Esophagus (tissue), 2 donors: ENCODE results near the gene SLC16A6. TPM values are rescaled to one million over a fixed set of nuclear protein-coding genes. Genes with fewer than 3 reads are reported as not detected.
A peak's percentile ranks its signal among the peaks of the same experiment; 100 is the strongest.
"Not testable (repeated sequence)": the region's sequence is repeated elsewhere in the genome, so short reads cannot be mapped to it uniquely, and the experiment has no call there.

Experiments used
- H3K27ac ChIP-seq, 2 donors: one replicate each; pipeline ENCODE4 v1.5.1; 2013; ENCODE audit warnings: low read depth in 2 of 2, mild to moderate bottlenecking in 2 of 2, inconsistent platforms in 1 of 2, low read length in 1 of 2, moderate library complexity in 1 of 2
- H3K27me3 ChIP-seq, 2 donors: one replicate each; pipeline ENCODE4 v1.6.1; 2013; ENCODE audit warnings: low read length in 2 of 2, control low read depth in 1 of 2, mild to moderate bottlenecking in 1 of 2; ENCODE audit not compliant: insufficient read depth in 2 of 2, control insufficient read depth in 1 of 2
- H3K36me3 ChIP-seq, 2 donors: one replicate each; pipeline ENCODE4 v1.6.1; 2013; ENCODE audit warnings: low read length in 1 of 2; ENCODE audit not compliant: control insufficient read depth in 2 of 2, insufficient read depth in 2 of 2
- H3K4me1 ChIP-seq, 2 donors: one replicate each; pipeline ENCODE4 v1.6.1; 2013; ENCODE audit warnings: low read length in 1 of 2; ENCODE audit not compliant: control insufficient read depth in 2 of 2, insufficient read depth in 2 of 2
- H3K4me3 ChIP-seq, 2 donors: one replicate each; pipeline ENCODE4 v1.5.1; 2013; ENCODE audit warnings: low read length in 2 of 2, mild to moderate bottlenecking in 2 of 2, low read depth in 1 of 2, moderate library complexity in 1 of 2
- H3K9me3 ChIP-seq, 2 donors: one replicate each; pipeline ENCODE4 v1.6.1; 2013; ENCODE audit warnings: mild to moderate bottlenecking in 2 of 2, low read depth in 1 of 2, low read length in 1 of 2, moderate library complexity in 1 of 2; ENCODE audit not compliant: control insufficient read depth in 2 of 2, insufficient read depth in 1 of 2
- WGBS, 2 donors: extraction: QIAGEN DNeasy Blood & Tissue Kit; methylation state at CpG; one replicate each; pipeline ENCODE4 v1.1.7; 2013; 5-methylcytosine and 5-hydroxymethylcytosine counted together
- polyA plus RNA-seq, 2 donors: library from polyadenylated mRNA; stranded (reverse); fragments of 200-250 nt; gene quantifications; one replicate each; pipeline ENCODE4 v1.2.3, GENCODE V29; 2013
- donor health status: healthy with polysubstance abuse.
- donor health status: Bipolar disorder and iron deficiency.

The SLC16A6 gene
- polyA plus RNA-seq, 2 donors = 4.0 to 9.7 TPM

DNA sequence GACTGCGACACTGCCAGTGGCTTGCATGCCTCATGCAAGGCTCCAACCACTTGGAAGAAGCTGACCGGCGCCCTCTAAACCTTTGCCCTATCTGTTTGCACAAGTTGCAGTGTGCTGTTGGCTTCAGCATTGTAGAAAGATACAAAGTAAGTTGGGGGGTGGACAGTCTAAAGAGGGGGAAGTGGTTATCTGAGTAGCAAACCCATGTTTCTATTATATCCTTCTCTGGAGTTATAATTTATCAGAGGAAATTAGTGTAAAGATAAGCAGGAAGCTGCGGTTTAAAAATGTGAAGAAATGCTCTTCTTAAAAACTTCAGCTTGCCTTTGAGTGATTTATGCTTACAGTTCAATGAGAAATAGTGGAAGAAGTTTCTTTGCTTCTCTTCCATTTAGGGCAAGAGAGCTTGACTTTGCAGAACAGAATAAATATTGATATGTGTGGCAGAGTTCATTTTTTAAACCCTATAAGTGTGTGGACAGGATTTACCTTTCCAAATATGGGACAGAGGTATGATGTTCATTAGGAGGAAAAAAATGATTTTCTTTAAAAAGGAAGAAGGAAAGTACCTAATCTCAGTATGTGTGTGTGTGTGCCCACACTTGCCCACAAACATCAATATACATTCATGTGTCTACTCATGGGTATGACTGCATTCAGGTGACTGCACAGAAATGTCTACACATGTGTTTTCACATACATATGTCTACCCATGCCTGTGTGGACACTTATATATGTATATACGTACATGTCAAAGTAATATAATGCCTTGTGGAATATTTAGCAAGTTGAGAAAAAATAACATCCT is 35.0 kb downstream of the SLC16A6 start:
- H3K36me3 ChIP-seq = peaks cover 0 to 3% of the 10 kb centered on the region in 2 donors
- no peaks in the 10 kb centered on the region for H3K4me1 ChIP-seq
- peak overlapping the region in 1 of 2 donors; percentile 31 for H3K27ac ChIP-seq
- no peaks in the 10 kb centered on the region for H3K27me3 ChIP-seq
- no peak overlapping the region for H3K4me3 ChIP-seq
- H3K9me3 ChIP-seq = no peaks in the 10 kb centered on the region
- 66 to 75% methylated on average over 5 of the region's 5 CpGs for WGBS, 2 donors

- Histone ChIP-seq H3K27me3 (no peaks in the 10 kb centered on the region), H3K9me3 (no peaks in the 10 kb centered on the region), H3K36me3 (peaks cover 0 to 3% of the 10 kb centered on the region in 2 donors), H3K4me1 (no peaks in the 10 kb centered on the region), H3K4me3 (no peak overlapping the region), H3K27ac (no peak overlapping the region)
- WGBS, 2 donors = 82 to 84% methylated on average over 4 of the region's 4 CpGs
Observed at GRCh38 chr17:68255151-68255550, 35.8 kb downstream of the SLC16A6 start.

DNA sequence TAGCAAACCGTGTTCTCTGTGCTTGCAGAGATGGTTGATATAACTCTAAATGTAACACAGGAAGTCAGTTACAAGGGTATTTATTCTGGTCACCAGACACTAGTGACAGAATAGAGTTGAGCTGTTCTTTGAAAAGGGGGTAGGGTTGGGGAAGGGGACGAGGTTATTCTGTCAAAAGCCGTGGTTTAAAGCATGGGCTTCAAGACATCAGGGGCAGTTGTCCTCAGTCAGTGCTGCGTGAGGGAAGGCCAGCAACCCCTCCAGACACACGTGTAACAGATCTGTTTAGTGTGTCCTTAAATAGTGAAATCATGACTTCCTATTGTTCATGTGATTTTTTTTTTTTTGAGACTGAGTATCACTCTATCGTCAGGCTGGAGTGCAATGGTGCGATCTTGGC is 37.5 kb downstream of the SLC16A6 start:
- H3K27me3 ChIP-seq, H3K36me3 ChIP-seq, H3K4me1 ChIP-seq, H3K4me3 ChIP-seq, H3K9me3 ChIP-seq: not testable (repeated sequence)
- WGBS, 2 donors = 78 to 79% methylated on average over 7 of the region's 7 CpGs
- peak overlapping the region in 1 of 2 donors; percentile 50 for H3K27ac ChIP-seq

DNA sequence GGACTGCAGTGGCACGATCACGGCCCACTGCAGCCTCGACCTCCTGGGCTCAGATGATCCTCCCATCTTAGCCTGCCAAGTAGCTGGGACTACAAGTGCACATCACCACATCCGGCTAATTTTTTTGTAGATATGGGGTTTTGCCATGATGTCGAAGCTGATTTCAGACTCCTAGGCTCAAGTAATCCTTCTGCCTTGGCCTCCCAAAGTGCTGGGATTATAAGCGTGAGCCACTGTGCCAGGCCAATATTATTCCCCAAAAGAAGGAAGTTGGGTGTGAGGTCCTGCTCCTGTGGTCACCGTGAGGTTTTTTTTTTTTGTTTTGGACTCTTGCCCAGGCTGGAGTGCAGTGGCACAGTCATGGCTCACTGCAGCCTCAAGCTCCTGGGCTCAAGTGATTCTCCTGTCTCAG is 41.6 kb downstream of the SLC16A6 start:
- 65 to 70% methylated on average over 7 of the region's 7 CpGs for WGBS, 2 donors
- no peaks in the 10 kb centered on the region for H3K27me3 ChIP-seq
- no peaks in the 10 kb centered on the region for H3K36me3 ChIP-seq
- peak overlapping the region; percentile 15 to 66 for H3K27ac ChIP-seq
- H3K4me3 ChIP-seq = no peak overlapping the region
- no peaks in the 10 kb centered on the region for H3K9me3 ChIP-seq
- no peaks in the 10 kb centered on the region for H3K4me1 ChIP-seq

- H3K4me3 ChIP-seq = no peak overlapping the region
- H3K4me1 ChIP-seq = no peaks in the 10 kb centered on the region
- no peaks in the 10 kb centered on the region for H3K36me3 ChIP-seq
- no peaks in the 10 kb centered on the region for H3K27me3 ChIP-seq
- H3K27ac ChIP-seq = peak overlapping the region in 1 of 2 donors; percentile 97
- H3K9me3 ChIP-seq = no peaks in the 10 kb centered on the region
- 55 to 62% methylated on average over 5 of the region's 5 CpGs for WGBS, 2 donors
Observed at GRCh38 chr17:68248891-68249290, 42.0 kb downstream of the SLC16A6 start.

GRCh38 chr17:68248199-68248825 is 42.6 kb downstream of the SLC16A6 start:
- H3K27me3 ChIP-seq = no peaks in the 10 kb centered on the region
- no peaks in the 10 kb centered on the region for H3K9me3 ChIP-seq
- H3K4me3 ChIP-seq = peak overlapping the region; percentile 60 to 94
- 1 to 2% methylated on average over 19 of the region's 19 CpGs for WGBS, 2 donors
- peak overlapping the region; percentile 97 to 98 for H3K27ac ChIP-seq
- H3K4me1 ChIP-seq = no peaks in the 10 kb centered on the region
- no peaks in the 10 kb centered on the region for H3K36me3 ChIP-seq

DNA sequence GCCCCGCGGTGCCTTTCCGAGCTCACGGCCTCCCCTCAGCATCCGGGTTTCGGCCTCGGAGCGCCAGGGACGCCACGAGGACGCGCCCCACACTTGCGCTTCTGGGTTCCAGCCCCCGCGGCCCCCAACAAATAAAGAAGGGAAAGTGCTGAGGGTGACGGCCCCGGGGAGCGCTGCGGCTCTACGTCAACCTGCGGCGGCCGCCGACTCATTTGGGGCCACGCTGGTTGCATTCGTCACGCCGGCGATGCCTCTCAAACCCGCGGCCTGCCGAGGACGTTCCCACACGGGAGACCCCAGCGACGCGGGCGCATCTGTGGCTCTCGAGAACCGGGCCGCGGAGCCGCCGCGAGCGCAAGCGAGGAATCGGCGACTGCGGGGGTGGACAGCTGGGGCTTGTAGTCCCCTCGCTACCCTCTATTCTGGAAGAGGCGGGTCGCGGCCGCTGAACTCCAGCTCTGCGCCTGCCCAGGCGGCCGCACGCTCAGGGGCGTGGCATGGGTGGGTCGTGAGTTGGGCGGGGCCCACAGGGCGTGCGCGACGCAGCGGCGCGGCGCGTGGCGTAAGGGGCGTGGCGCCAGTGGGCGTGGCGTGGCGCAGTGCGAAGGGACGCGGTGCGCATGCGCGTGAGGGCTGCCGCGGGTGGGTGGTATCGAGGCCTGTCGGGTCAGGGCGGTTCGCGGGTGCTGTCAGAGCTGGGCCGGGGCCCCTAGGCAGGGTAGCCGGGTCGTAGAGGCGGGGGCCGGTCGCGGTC is 43.3 kb downstream of the SLC16A6 start, which contains the start of gene AMZ2:
AMZ2 (plus strand) TSS at position 599 of the 754 bp plus-strand sequence. CDS start 2,145 bp downstream, outside the sequence.
- Histone ChIP-seq H3K9me3 (no peaks in the 10 kb centered on the region), H3K4me1 (no peaks in the 10 kb centered on the region), H3K27ac (peak within 1 kb of the TSS; percentile 97 to 98), H3K27me3 (no peaks in the 10 kb centered on the region), H3K36me3 (no peaks in the 10 kb centered on the region), H3K4me3 (peak within 1 kb of the TSS; percentile 60 to 94)
- WGBS, 2 donors = 0% methylated on average over 85 to 97 of the region's 97 CpGs

- H3K9me3 ChIP-seq = no peaks in the 10 kb centered on the region
- H3K27me3 ChIP-seq = no peaks in the 10 kb centered on the region
- H3K4me3 ChIP-seq = no peak overlapping the region
- no peaks in the 10 kb centered on the region for H3K36me3 ChIP-seq
- 91 to 93% methylated on average over 24 of the region's 24 CpGs for WGBS, 2 donors
- no peaks in the 10 kb centered on the region for H3K4me1 ChIP-seq
- H3K27ac ChIP-seq = no peak overlapping the region
Observed at GRCh38 chr17:68246271-68247028, 44.5 kb downstream of the SLC16A6 start.
